Measurements from ENCODE around the gene PKNOX2.

Gene PKNOX2

GRCh38 chr11:125381499-125382044 is 217.0 kb downstream of the PKNOX2 start:
- H3K4me1 Mint-ChIP-seq: no peaks in the 10 kb centered on the region
- no peak overlapping the region for H3K4me3 Mint-ChIP-seq
- peaks cover 23% of the 10 kb centered on the region for H3K27me3 Mint-ChIP-seq
- no peaks in the 10 kb centered on the region for H3K9me3 Mint-ChIP-seq
- CTCF ChIA-PET: no interaction called here
- no peaks in the 10 kb centered on the region for H3K36me3 Mint-ChIP-seq
- no peak for DNase-seq
- no peak overlapping the region for H3K27ac Mint-ChIP-seq

- CTCF ChIA-PET: no interaction called here
- H3K27me3 Mint-ChIP-seq: peaks cover 20% of the 10 kb centered on the region
Observed at GRCh38 chr11:125382314-125382791, 217.8 kb downstream of the PKNOX2 start.

GRCh38 chr11:125382822-125383221 is 218.3 kb downstream of the PKNOX2 start:
- no peak overlapping the region for H3K4me3 Mint-ChIP-seq
- H3K36me3 Mint-ChIP-seq: no peaks in the 10 kb centered on the region
- no peak overlapping the region for H3K27ac Mint-ChIP-seq
- no peaks in the 10 kb centered on the region for H3K9me3 Mint-ChIP-seq
- no peaks in the 10 kb centered on the region for H3K4me1 Mint-ChIP-seq
- DNase-seq: no peak
- CTCF ChIA-PET: no interaction called here
- H3K27me3 Mint-ChIP-seq: peaks cover 18% of the 10 kb centered on the region

More at GRCh38 chr11:125382314-125382791, 217.8 kb downstream of the PKNOX2 start:
- no peak overlapping the region for H3K27ac Mint-ChIP-seq
- no peaks in the 10 kb centered on the region for H3K36me3 Mint-ChIP-seq
- H3K4me1 Mint-ChIP-seq: no peaks in the 10 kb centered on the region
- H3K9me3 Mint-ChIP-seq: no peaks in the 10 kb centered on the region
- H3K4me3 Mint-ChIP-seq: no peak overlapping the region
- DNase-seq: no peak

GRCh38 chr11:125384825-125385224 is 220.3 kb downstream of the PKNOX2 start:
- Mint-ChIP-seq H3K9me3 (no peaks in the 10 kb centered on the region), H3K4me1 (no peaks in the 10 kb centered on the region), H3K4me3 (no peak overlapping the region), H3K27ac (no peak overlapping the region), H3K36me3 (no peaks in the 10 kb centered on the region), H3K27me3 (peaks cover 18% of the 10 kb centered on the region)
- CTCF ChIA-PET: no interaction called here
- no peak for DNase-seq

- Mint-ChIP-seq H3K9me3 (no peaks in the 10 kb centered on the region), H3K4me3 (no peak overlapping the region), H3K4me1 (no peaks in the 10 kb centered on the region), H3K36me3 (no peaks in the 10 kb centered on the region), H3K27me3 (peaks cover 8% of the 10 kb centered on the region), H3K27ac (no peak overlapping the region)
- CTCF ChIA-PET: no interaction called here
- DNase-seq: no peak
Observed at GRCh38 chr11:125387901-125388300, 223.3 kb downstream of the PKNOX2 start.

- DNase-seq: no peak
- H3K27me3 Mint-ChIP-seq: peaks cover 13% of the 10 kb centered on the region
- H3K36me3 Mint-ChIP-seq: no peaks in the 10 kb centered on the region
- H3K27ac Mint-ChIP-seq: no peak overlapping the region
- CTCF ChIA-PET: no interaction called here
- H3K9me3 Mint-ChIP-seq: no peaks in the 10 kb centered on the region
- no peaks in the 10 kb centered on the region for H3K4me1 Mint-ChIP-seq
- no peak overlapping the region for H3K4me3 Mint-ChIP-seq
Observed at GRCh38 chr11:125388611-125389010, 224.1 kb downstream of the PKNOX2 start.

GRCh38 chr11:125389339-125390166 is 225.0 kb downstream of the PKNOX2 start:
- no peaks in the 10 kb centered on the region for H3K36me3 Mint-ChIP-seq
- H3K9me3 Mint-ChIP-seq: no peaks in the 10 kb centered on the region
- DNase-seq: no peak
- no peak overlapping the region for H3K27ac Mint-ChIP-seq
- no peak overlapping the region for H3K4me3 Mint-ChIP-seq
- no peaks in the 10 kb centered on the region for H3K4me1 Mint-ChIP-seq
- CTCF ChIA-PET: interaction anchor here (0.5 to 1.4 kb wide), 2 partner anchors 16 to 33 kb away, joined by 3 read pairs; no protein-coding TSS in a partner anchor
- peaks cover 13% of the 10 kb centered on the region for H3K27me3 Mint-ChIP-seq

- H3K4me3 Mint-ChIP-seq: no peak overlapping the region
- H3K9me3 Mint-ChIP-seq: no peaks in the 10 kb centered on the region
- H3K27me3 Mint-ChIP-seq: peaks cover 11% of the 10 kb centered on the region
- no peak for DNase-seq
- H3K4me1 Mint-ChIP-seq: no peaks in the 10 kb centered on the region
- H3K27ac Mint-ChIP-seq: no peak overlapping the region
- CTCF ChIA-PET: no interaction called here
- H3K36me3 Mint-ChIP-seq: no peaks in the 10 kb centered on the region
Observed at GRCh38 chr11:125390946-125391345, 226.4 kb downstream of the PKNOX2 start.

GRCh38 chr11:125393331-125393730 is 228.8 kb downstream of the PKNOX2 start:
- Mint-ChIP-seq H3K36me3 (no peaks in the 10 kb centered on the region), H3K4me1 (no peaks in the 10 kb centered on the region), H3K27me3 (peaks cover 22% of the 10 kb centered on the region), H3K27ac (no peak overlapping the region), H3K9me3 (no peaks in the 10 kb centered on the region), H3K4me3 (no peak overlapping the region)
- CTCF ChIA-PET: no interaction called here
- no peak for DNase-seq

GRCh38 chr11:125394296-125394695 is 229.7 kb downstream of the PKNOX2 start:
- DNase-seq: no peak
- peaks cover 26% of the 10 kb centered on the region for H3K27me3 Mint-ChIP-seq
- CTCF ChIA-PET: no interaction called here
- no peak overlapping the region for H3K27ac Mint-ChIP-seq
- H3K4me3 Mint-ChIP-seq: no peak overlapping the region
- H3K4me1 Mint-ChIP-seq: no peaks in the 10 kb centered on the region
- H3K36me3 Mint-ChIP-seq: no peaks in the 10 kb centered on the region
- no peaks in the 10 kb centered on the region for H3K9me3 Mint-ChIP-seq

GRCh38 chr11:125397421-125397820 is 232.9 kb downstream of the PKNOX2 start:
- no peak for DNase-seq
- H3K4me3 Mint-ChIP-seq: no peak overlapping the region
- peaks cover 51% of the 10 kb centered on the region for H3K27me3 Mint-ChIP-seq
- CTCF ChIA-PET: interaction anchor here (0.9 to 1.6 kb wide), 2 partner anchors 8 to 231 kb away, joined by 3 to 6 read pairs; no protein-coding TSS in a partner anchor
- H3K4me1 Mint-ChIP-seq: no peaks in the 10 kb centered on the region
- H3K36me3 Mint-ChIP-seq: no peaks in the 10 kb centered on the region
- no peak overlapping the region for H3K27ac Mint-ChIP-seq
- H3K9me3 Mint-ChIP-seq: no peaks in the 10 kb centered on the region

- Mint-ChIP-seq H3K27ac (no peak overlapping the region), H3K36me3 (no peaks in the 10 kb centered on the region), H3K27me3 (peaks cover 54% of the 10 kb centered on the region), H3K9me3 (no peaks in the 10 kb centered on the region), H3K4me1 (no peaks in the 10 kb centered on the region), H3K4me3 (no peak overlapping the region)
- CTCF ChIA-PET: no interaction called here
- DNase-seq: no peak
Observed at GRCh38 chr11:125398475-125398874, 233.9 kb downstream of the PKNOX2 start.

GRCh38 chr11:125398994-125399640 is 234.6 kb downstream of the PKNOX2 start:
- H3K4me3 Mint-ChIP-seq: no peak overlapping the region
- H3K27ac Mint-ChIP-seq: no peak overlapping the region
- no peaks in the 10 kb centered on the region for H3K4me1 Mint-ChIP-seq
- peaks cover 60% of the 10 kb centered on the region for H3K27me3 Mint-ChIP-seq
- CTCF ChIA-PET: no interaction called here
- no peaks in the 10 kb centered on the region for H3K9me3 Mint-ChIP-seq
- H3K36me3 Mint-ChIP-seq: no peaks in the 10 kb centered on the region
- DNase-seq: no peak

GRCh38 chr11:125399945-125400344 is 235.4 kb downstream of the PKNOX2 start:
- H3K27me3 Mint-ChIP-seq: peaks cover 68% of the 10 kb centered on the region
- H3K4me1 Mint-ChIP-seq: no peaks in the 10 kb centered on the region
- no peak overlapping the region for H3K27ac Mint-ChIP-seq
- no peaks in the 10 kb centered on the region for H3K9me3 Mint-ChIP-seq
- no peaks in the 10 kb centered on the region for H3K36me3 Mint-ChIP-seq
- no peak overlapping the region for H3K4me3 Mint-ChIP-seq
- DNase-seq: no peak
- CTCF ChIA-PET: no interaction called here

GRCh38 chr11:125401235-125401634 is 236.7 kb downstream of the PKNOX2 start:
- CTCF ChIA-PET: interaction anchor here (1.1 kb wide), 1 partner anchor 302 kb away, joined by 3 read pairs; no protein-coding TSS in a partner anchor
- DNase-seq: no peak
- H3K27ac Mint-ChIP-seq: no peak overlapping the region
- peaks cover 81% of the 10 kb centered on the region for H3K27me3 Mint-ChIP-seq
- H3K4me1 Mint-ChIP-seq: no peaks in the 10 kb centered on the region
- no peaks in the 10 kb centered on the region for H3K36me3 Mint-ChIP-seq
- no peaks in the 10 kb centered on the region for H3K9me3 Mint-ChIP-seq
- H3K4me3 Mint-ChIP-seq: no peak overlapping the region
